ENCODE measurements around the gene HAPLN1.

The HAPLN1 gene

GRCh38 chr5:83703059-83703458, 17.6 kb downstream of the HAPLN1 start:
- no peaks in the 10 kb centered on the region for H3K4me1 Mint-ChIP-seq
- H3K27ac Mint-ChIP-seq = no peak overlapping the region
- no peak overlapping the region for H3K4me3 Mint-ChIP-seq
- H3K36me3 Mint-ChIP-seq = no peaks in the 10 kb centered on the region
- peaks cover 13 to 16% of the 10 kb centered on the region in 2 donors for H3K27me3 Mint-ChIP-seq
- DNase-seq (no peak), ATAC-seq (replicated peaks) (no peak)
- H3K9me3 Mint-ChIP-seq = no peaks in the 10 kb centered on the region

GRCh38 chr5:83701886-83702285, 18.8 kb downstream of the HAPLN1 start:
- Mint-ChIP-seq H3K36me3 (no peaks in the 10 kb centered on the region), H3K27ac (no peak overlapping the region), H3K4me1 (no peaks in the 10 kb centered on the region), H3K9me3 (no peaks in the 10 kb centered on the region), H3K27me3 (peaks cover 13 to 16% of the 10 kb centered on the region in 2 donors), H3K4me3 (no peak overlapping the region)
- DNase-seq = no peak
- no peak for ATAC-seq (replicated peaks)

GRCh38 chr5:83689881-83690280, 30.8 kb downstream of the HAPLN1 start:
- ATAC-seq (replicated peaks) (no peak), DNase-seq (no peak)
- Mint-ChIP-seq H3K27ac (no peak overlapping the region), H3K36me3 (no peaks in the 10 kb centered on the region), H3K4me1 (no peaks in the 10 kb centered on the region), H3K9me3 (no peaks in the 10 kb centered on the region), H3K4me3 (no peak overlapping the region), H3K27me3 (peaks cover 0 to 17% of the 10 kb centered on the region in 2 donors)

GRCh38 chr5:83688281-83688680, 32.4 kb downstream of the HAPLN1 start:
- Mint-ChIP-seq H3K27me3 (peaks cover 0 to 17% of the 10 kb centered on the region in 2 donors), H3K4me1 (no peaks in the 10 kb centered on the region), H3K9me3 (no peaks in the 10 kb centered on the region), H3K27ac (no peak overlapping the region), H3K36me3 (no peaks in the 10 kb centered on the region), H3K4me3 (no peak overlapping the region)
- DNase-seq (no peak), ATAC-seq (replicated peaks) (no peak)

- Mint-ChIP-seq H3K36me3 (no peaks in the 10 kb centered on the region), H3K4me1 (no peaks in the 10 kb centered on the region), H3K27ac (no peak overlapping the region), H3K9me3 (no peaks in the 10 kb centered on the region), H3K27me3 (peaks cover 0 to 16% of the 10 kb centered on the region in 2 donors), H3K4me3 (no peak overlapping the region)
- DNase-seq = no peak
- ATAC-seq (replicated peaks) = no peak
These were observed 33.5 kb downstream of the HAPLN1 start for GRCh38 chr5:83687124-83687619.

DNA sequence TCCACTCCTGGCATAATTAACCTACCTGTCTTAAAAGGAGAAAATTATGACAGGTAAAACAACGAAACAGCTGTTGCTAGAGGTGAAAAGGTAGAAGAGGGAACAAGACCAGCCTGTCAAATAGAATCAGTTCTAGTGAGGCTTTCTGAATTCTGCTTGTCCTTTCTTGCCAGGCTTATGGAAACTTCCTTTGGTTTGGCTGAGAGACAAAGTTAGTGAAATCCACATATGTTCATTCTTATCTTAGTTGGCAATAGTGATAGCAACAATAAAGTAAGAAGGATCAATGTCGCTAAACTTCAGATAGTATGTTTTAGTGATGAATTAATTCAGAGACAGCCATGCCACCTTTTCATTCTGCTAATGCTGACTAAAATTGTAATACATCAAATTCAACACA, 34.4 kb downstream of the HAPLN1 start:
- Mint-ChIP-seq H3K4me1 (no peaks in the 10 kb centered on the region), H3K27me3 (peaks cover 0 to 10% of the 10 kb centered on the region in 2 donors), H3K9me3 (no peaks in the 10 kb centered on the region), H3K4me3 (no peak overlapping the region), H3K36me3 (no peaks in the 10 kb centered on the region), H3K27ac (no peak overlapping the region)
- no peak for DNase-seq
- ATAC-seq (replicated peaks) = no peak

GRCh38 chr5:83683836-83684235, 36.8 kb downstream of the HAPLN1 start:
- ATAC-seq (replicated peaks) (no peak), DNase-seq (no peak)
- Mint-ChIP-seq H3K4me3 (no peak overlapping the region), H3K4me1 (no peaks in the 10 kb centered on the region), H3K27ac (no peak overlapping the region), H3K9me3 (no peaks in the 10 kb centered on the region), H3K27me3 (no peaks in the 10 kb centered on the region), H3K36me3 (no peaks in the 10 kb centered on the region)

DNA sequence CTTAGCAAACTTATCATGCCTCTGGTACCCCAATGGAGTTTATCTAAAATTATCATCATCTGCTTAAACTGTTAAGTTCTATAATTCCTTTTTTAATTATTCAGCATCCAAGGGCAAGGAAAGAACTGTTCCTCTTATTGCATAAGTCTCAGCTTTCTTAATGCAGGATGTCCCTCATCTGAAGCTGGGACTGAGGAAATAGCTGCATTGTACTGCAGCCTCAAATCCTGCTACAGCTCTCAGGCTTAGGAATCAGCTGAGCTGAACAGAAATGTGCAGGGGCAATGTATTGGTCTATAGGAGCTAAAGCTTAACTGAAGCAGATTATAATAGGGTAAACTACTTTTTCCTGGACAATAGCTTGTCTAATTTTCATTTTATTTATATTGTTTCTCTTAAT, 48.0 kb downstream of the HAPLN1 start:
- no peak overlapping the region for H3K4me3 Mint-ChIP-seq
- DNase-seq (no peak), ATAC-seq (replicated peaks) (no peak)
- H3K36me3 Mint-ChIP-seq = no peaks in the 10 kb centered on the region
- no peaks in the 10 kb centered on the region for H3K4me1 Mint-ChIP-seq
- peaks cover 0 to 4% of the 10 kb centered on the region in 2 donors for H3K27me3 Mint-ChIP-seq
- H3K27ac Mint-ChIP-seq = no peak overlapping the region
- peaks cover 0 to 1% of the 10 kb centered on the region in 2 donors for H3K9me3 Mint-ChIP-seq

DNA sequence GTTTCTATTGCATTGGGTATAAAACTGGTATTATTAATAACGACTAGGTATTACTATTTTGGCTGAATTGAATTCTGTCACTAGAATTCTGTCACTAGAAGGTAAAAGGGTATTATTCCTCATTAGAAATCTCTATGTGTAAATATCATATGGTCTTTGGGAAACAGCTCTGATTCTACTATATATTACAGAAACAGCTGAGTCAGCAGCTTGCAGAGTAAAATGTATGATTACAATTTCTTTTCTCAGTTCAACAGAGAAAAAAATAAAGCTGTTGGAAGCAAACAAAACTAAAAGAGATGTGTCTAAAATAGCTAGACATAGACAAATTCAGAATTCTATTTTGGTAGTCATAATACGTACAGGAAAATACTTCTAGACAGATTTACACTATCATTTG, 48.5 kb downstream of the HAPLN1 start:
- Mint-ChIP-seq H3K4me3 (no peak overlapping the region), H3K27me3 (peaks cover 0 to 4% of the 10 kb centered on the region in 2 donors), H3K4me1 (no peaks in the 10 kb centered on the region), H3K36me3 (no peaks in the 10 kb centered on the region), H3K9me3 (peaks cover 0 to 1% of the 10 kb centered on the region in 2 donors), H3K27ac (no peak overlapping the region)
- no peak for ATAC-seq (replicated peaks)
- DNase-seq = no peak

- H3K27ac Mint-ChIP-seq = no peak overlapping the region
- peaks cover 0 to 4% of the 10 kb centered on the region in 2 donors for H3K27me3 Mint-ChIP-seq
- no peaks in the 10 kb centered on the region for H3K4me1 Mint-ChIP-seq
These were observed 55.0 kb downstream of the HAPLN1 start for GRCh38 chr5:83665631-83666030.

DNA sequence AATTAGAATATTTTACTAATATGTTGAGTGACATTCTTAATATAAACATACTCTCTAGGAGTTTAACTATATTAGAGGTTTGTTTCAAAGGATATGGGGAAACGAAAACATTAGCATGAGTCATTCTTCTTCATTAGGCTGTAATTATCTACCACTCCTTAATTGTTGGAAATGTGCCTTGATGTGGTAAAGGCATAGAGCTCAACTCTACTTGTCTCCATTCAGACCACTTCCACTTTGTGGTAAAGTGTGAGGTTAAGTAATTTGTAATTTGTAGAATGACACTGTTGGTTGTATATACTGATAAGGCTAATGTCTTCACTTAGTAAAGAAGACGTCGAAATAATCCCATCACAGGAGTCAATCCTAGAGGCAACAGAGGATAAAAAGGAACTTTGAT, 58.1 kb downstream of the HAPLN1 start:
- Mint-ChIP-seq H3K27ac (no peak overlapping the region), H3K4me1 (no peaks in the 10 kb centered on the region), H3K4me3 (no peak overlapping the region), H3K27me3 (no peaks in the 10 kb centered on the region), H3K9me3 (no peaks in the 10 kb centered on the region), H3K36me3 (no peaks in the 10 kb centered on the region)
- DNase-seq = no peak
- ATAC-seq (replicated peaks) = no peak

More at GRCh38 chr5:83665631-83666030, 55.0 kb downstream of the HAPLN1 start:
- ATAC-seq (replicated peaks) (no peak), DNase-seq (no peak)
- Mint-ChIP-seq H3K4me3 (no peak overlapping the region), H3K9me3 (peaks cover 0 to 1% of the 10 kb centered on the region in 2 donors), H3K36me3 (no peaks in the 10 kb centered on the region)

DNA sequence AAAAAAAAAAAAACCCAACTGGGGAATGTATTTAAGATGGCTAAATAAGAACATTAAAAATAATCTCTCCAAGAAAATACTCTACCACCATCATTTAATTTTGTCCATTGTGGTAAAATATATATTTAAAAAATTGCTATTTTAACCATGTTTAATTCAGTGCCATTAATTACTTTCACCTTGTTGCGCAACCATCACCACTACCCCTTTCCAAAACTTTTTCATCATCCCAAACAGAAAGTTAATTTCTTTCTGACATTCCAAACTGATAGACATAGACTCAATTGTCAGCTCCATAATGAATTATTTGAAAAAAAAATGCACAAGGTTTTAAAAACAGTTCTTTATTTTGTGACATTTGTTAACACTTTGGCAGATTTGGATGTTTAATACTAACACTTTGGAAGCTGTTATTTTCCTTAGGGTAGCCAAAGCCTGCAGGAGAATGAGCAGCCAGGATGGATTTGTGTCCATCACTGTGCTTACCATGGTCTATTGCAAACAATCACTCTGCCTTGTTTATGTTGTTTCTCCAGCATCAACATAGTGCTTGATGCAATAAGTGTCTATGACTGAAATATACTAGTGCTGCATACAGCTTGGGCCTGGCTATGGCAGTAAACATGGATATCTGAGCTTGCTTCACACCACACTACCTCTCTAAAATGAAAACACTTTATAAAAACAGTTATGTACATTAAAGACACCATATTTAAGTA, 62.7 kb downstream of the HAPLN1 start:
- Mint-ChIP-seq H3K4me3 (no peak overlapping the region), H3K9me3 (no peaks in the 10 kb centered on the region)

GRCh38 chr5:83654427-83654994, 66.1 kb downstream of the HAPLN1 start:
- Mint-ChIP-seq H3K4me3 (no peak overlapping the region), H3K9me3 (no peaks in the 10 kb centered on the region), H3K27ac (no peak overlapping the region), H3K27me3 (peaks cover 0 to 3% of the 10 kb centered on the region in 2 donors), H3K36me3 (no peaks in the 10 kb centered on the region), H3K4me1 (no peaks in the 10 kb centered on the region)
- ATAC-seq (replicated peaks) (no peak), DNase-seq (no peak)

More for the DNA sequence above, 62.7 kb downstream of the HAPLN1 start:
- Mint-ChIP-seq H3K36me3 (no peaks in the 10 kb centered on the region), H3K27me3 (peaks cover 0 to 3% of the 10 kb centered on the region in 2 donors), H3K27ac (no peak overlapping the region), H3K4me1 (no peaks in the 10 kb centered on the region)
- no peak for DNase-seq
- no peak for ATAC-seq (replicated peaks)

- Mint-ChIP-seq H3K27me3 (peaks cover 0 to 3% of the 10 kb centered on the region in 2 donors), H3K27ac (no peak overlapping the region), H3K36me3 (no peaks in the 10 kb centered on the region), H3K4me3 (no peak overlapping the region), H3K4me1 (no peaks in the 10 kb centered on the region), H3K9me3 (no peaks in the 10 kb centered on the region)
- DNase-seq (no peak), ATAC-seq (replicated peaks) (no peak)
These were observed 67.0 kb downstream of the HAPLN1 start for GRCh38 chr5:83653669-83654068.

DNA sequence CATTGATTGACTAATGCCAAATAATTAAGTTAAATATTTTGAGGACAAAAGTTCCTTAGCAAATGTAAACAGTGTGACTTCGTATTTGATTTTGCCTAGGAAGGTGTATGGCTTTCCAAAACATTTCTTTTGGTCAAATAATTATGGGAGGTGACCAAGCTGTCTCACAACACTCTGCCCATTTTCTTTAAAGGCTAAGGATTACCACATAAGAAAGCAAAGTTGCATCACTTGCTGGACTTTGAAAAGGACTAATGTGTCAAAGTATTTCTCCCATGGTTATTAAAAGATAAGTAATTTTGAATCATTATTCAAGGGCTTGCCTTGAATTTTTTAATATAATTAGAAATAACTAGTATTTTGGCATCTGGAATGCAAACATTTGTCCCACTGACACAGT, 74.7 kb downstream of the HAPLN1 start:
- Mint-ChIP-seq H3K27ac (no peak overlapping the region), H3K9me3 (no peaks in the 10 kb centered on the region), H3K36me3 (no peaks in the 10 kb centered on the region), H3K4me1 (no peaks in the 10 kb centered on the region), H3K4me3 (no peak overlapping the region), H3K27me3 (peaks cover 0 to 4% of the 10 kb centered on the region in 2 donors)
- no peak for DNase-seq
- no peak for ATAC-seq (replicated peaks)

Data from stimulated activated naive B cell treated with anti-CD40 and anti-IgM and Interleukin-4, amounts not matched to agents 10 μg/mL and 1 μg/mL and 100 μg/mL, for 72 hours (primary cell).